ENCODE results near the gene RBP5. TPM values are rescaled to one million over a fixed set of nuclear protein-coding genes. Genes with fewer than 3 reads are reported as not detected.

The RBP5 gene
- total RNA-seq, 1 experiment from 2014 or later: not detected

DNA sequence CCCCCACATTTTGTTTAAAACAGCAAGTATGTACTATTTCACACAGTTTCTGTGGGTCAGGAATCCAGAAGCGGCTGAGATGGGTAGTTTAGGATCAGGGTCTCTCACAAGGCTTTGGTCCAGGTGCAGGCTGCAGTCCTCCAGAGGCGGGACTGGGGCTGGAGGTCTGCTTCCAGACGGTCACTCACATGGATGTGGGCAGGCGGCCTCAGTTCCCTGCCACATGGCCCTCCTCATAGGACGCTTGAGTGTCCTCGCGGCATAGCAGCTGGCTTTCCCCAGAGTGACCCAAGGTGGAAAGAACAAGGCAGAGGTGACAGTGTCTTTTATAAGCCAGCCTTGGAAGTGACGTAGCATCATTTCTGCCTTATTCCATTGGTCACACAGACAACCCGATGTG is 11.8 kb downstream of the RBP5 start:
- no peaks in the 10 kb centered on the region for H3K36me3 ChIP-seq (ENCODE audit: insufficient read depth, low read length, poor library complexity, severe bottlenecking)
- no peak overlapping the region for H3K4me3 ChIP-seq (ENCODE audit: low read depth, low read length, poor library complexity, severe bottlenecking)
- H3K27me3 ChIP-seq (replicated peaks; ENCODE audit: insufficient read depth, low read depth, low read length, poor library complexity): no peaks in the 10 kb centered on the region
- intact Hi-C loops (cut with micrococcal nuclease; ENCODE audit: unreplicated experiment): no loop called here
- no peaks in the 10 kb centered on the region for H3K4me1 ChIP-seq (ENCODE audit: insufficient read depth, low read length, poor library complexity, severe bottlenecking)
- ChIA-PET POLR2A (ENCODE audit: low non-redundant PET) (no interaction called here), CTCF (no interaction called here)
- no TSS peak for BruUV-seq (replicated peaks)
- H3K9me3 ChIP-seq (ENCODE audit: low read depth, low read length, poor library complexity, severe bottlenecking): no peaks in the 10 kb centered on the region
- no peak overlapping the region for H3K27ac ChIP-seq (ENCODE audit: low read depth, low read length, poor library complexity, severe bottlenecking)
- no peak for TF ChIP-seq EZH2 (IDR thresholded peaks at IDR 0.05; ENCODE audit: borderline replicate concordance, low read depth, low read length, poor library complexity, severe bottlenecking)
- TF ChIP-seq, protein P1, sequence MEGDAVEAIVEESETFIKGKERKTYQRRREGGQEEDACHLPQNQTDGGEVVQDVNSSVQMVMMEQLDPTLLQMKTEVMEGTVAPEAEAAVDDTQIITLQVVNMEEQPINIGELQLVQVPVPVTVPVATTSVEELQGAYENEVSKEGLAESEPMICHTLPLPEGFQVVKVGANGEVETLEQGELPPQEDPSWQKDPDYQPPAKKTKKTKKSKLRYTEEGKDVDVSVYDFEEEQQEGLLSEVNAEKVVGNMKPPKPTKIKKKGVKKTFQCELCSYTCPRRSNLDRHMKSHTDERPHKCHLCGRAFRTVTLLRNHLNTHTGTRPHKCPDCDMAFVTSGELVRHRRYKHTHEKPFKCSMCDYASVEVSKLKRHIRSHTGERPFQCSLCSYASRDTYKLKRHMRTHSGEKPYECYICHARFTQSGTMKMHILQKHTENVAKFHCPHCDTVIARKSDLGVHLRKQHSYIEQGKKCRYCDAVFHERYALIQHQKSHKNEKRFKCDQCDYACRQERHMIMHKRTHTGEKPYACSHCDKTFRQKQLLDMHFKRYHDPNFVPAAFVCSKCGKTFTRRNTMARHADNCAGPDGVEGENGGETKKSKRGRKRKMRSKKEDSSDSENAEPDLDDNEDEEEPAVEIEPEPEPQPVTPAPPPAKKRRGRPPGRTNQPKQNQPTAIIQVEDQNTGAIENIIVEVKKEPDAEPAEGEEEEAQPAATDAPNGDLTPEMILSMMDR (conservative IDR thresholded peaks at IDR 0.05; ENCODE audit: low read depth, low read length): no peak
- DNase-seq (ENCODE audit: low spot score): no peak

DNA sequence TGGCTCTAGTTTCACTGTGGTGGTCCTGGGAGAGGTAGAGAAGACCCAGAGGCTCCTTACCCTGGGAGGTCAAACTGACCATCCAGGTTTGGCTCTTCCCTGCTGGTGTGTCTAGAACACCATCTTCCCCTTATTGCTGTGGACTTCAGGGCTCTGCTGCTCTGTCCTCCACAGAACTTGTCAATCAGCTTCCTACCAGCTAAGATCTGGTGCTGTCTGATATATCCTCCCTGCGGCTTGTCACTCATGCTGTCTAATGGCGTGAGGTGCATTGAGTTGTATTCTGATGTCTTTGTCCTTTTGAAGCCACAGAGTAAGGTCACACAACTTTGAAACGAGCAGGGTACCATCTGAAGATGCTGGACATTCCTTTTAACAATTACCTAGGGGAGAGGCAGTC is 12.5 kb downstream of the RBP5 start:
- Histone ChIP-seq H3K36me3 (ENCODE audit: insufficient read depth, low read length, poor library complexity, severe bottlenecking) (no peaks in the 10 kb centered on the region), H3K27ac (ENCODE audit: low read depth, low read length, poor library complexity, severe bottlenecking) (no peak overlapping the region), H3K9me3 (ENCODE audit: low read depth, low read length, poor library complexity, severe bottlenecking) (no peaks in the 10 kb centered on the region), H3K27me3 (replicated peaks; ENCODE audit: insufficient read depth, low read depth, low read length, poor library complexity) (no peaks in the 10 kb centered on the region), H3K4me1 (ENCODE audit: insufficient read depth, low read length, poor library complexity, severe bottlenecking) (no peaks in the 10 kb centered on the region), H3K4me3 (ENCODE audit: low read depth, low read length, poor library complexity, severe bottlenecking) (no peak overlapping the region)
- TF ChIP-seq, protein P1 (conservative IDR thresholded peaks at IDR 0.05; ENCODE audit: low read depth, low read length): no peak
- TF ChIP-seq EZH2 (IDR thresholded peaks at IDR 0.05; ENCODE audit: borderline replicate concordance, low read depth, low read length, poor library complexity, severe bottlenecking): no peak
- intact Hi-C loops (cut with micrococcal nuclease; ENCODE audit: unreplicated experiment): no loop called here
- no peak for DNase-seq (ENCODE audit: low spot score)
- ChIA-PET CTCF (interaction anchor here (1.3 kb wide), 1 partner anchor 172 kb away, joined by 4 read pairs; no protein-coding TSS in a partner anchor), POLR2A (ENCODE audit: low non-redundant PET) (interaction anchor here (0.5 kb wide), 1 partner anchor 174 kb away, joined by 3 read pairs; no protein-coding TSS in a partner anchor)
- BruUV-seq (replicated peaks): no TSS peak

DNA sequence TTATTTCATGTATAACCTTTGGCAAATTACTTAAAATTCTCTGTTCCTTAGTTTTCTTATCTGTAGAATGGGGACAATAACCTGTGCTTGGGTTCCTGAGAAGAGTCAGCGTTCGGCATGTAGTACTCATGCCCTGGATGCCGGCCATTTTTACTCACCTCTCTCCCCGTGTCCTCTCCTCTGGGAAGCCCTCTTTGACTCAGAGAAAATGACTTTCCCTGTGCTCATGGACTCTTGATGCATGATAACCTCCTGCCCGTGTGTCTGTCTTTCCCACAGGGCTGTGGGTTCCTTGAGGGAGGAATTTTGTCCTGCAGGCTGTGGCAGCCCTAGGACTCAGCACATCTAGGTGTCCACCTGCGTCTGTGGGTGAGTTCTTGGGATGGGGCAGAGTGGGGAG is 13.8 kb downstream of the RBP5 start:
- TF ChIP-seq EZH2 (IDR thresholded peaks at IDR 0.05; ENCODE audit: borderline replicate concordance, low read depth, low read length, poor library complexity, severe bottlenecking): no peak
- TF ChIP-seq, protein P1 (conservative IDR thresholded peaks at IDR 0.05; ENCODE audit: low read depth, low read length): no peak
- POLR2A ChIA-PET (ENCODE audit: low non-redundant PET): no interaction called here
- intact Hi-C loops (cut with micrococcal nuclease; ENCODE audit: unreplicated experiment): loop anchor here (5.0 kb wide), 1 partner anchor 243 kb away; the partner anchor contains the start of gene SPSB2

More for the DNA sequence above, 13.8 kb downstream of the RBP5 start:
- Histone ChIP-seq H3K36me3 (ENCODE audit: insufficient read depth, low read length, poor library complexity, severe bottlenecking) (no peaks in the 10 kb centered on the region), H3K4me1 (ENCODE audit: insufficient read depth, low read length, poor library complexity, severe bottlenecking) (no peaks in the 10 kb centered on the region), H3K27ac (ENCODE audit: low read depth, low read length, poor library complexity, severe bottlenecking) (no peak overlapping the region), H3K27me3 (replicated peaks; ENCODE audit: insufficient read depth, low read depth, low read length, poor library complexity) (no peaks in the 10 kb centered on the region), H3K4me3 (ENCODE audit: low read depth, low read length, poor library complexity, severe bottlenecking) (no peak overlapping the region), H3K9me3 (ENCODE audit: low read depth, low read length, poor library complexity, severe bottlenecking) (no peaks in the 10 kb centered on the region)
- DNase-seq (ENCODE audit: low spot score): no peak
- CTCF ChIA-PET: no interaction called here
- BruUV-seq (replicated peaks): no TSS peak

All from A673 (cell line).